ENCODE data around the gene ADAMTS9. TPM values are rescaled to one million over a fixed set of nuclear protein-coding genes. Genes with fewer than 3 reads are reported as not detected.

The ADAMTS9 gene
- total RNA-seq, 1 experiment from 2014 or later: 0.46 TPM

DNA sequence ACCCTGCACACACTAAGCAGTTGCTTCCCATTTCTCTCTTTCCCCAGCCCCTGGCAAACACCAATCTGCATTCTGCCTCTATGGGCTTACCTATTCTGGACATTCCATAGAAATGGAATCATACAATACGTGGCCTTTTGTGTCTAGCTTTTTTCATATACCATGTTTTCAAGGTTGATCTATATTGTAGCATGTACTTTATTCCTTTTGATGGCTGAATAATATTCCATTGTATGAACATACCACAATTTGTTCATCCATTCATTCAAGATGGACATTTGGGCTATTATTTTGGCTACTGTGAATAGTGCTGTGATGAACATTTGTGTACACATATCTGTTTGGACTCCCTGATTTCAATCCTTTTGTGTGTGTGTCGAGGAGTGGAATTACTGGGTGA lies 18.1 kb upstream of the ADAMTS9 start:
- H3K23ac ChIP-seq (ENCODE audit: insufficient read length, low read depth, low read length): no peak overlapping the region
- no peak overlapping the region for H3K4ac ChIP-seq (ENCODE audit: low read depth, low read length)
- no peak overlapping the region for H3K56ac ChIP-seq (ENCODE audit: insufficient read length, low read depth, low read length)
- H3K79me2 ChIP-seq (ENCODE audit: insufficient read depth, low read length): no peaks in the 10 kb centered on the region
- no peaks in the 10 kb centered on the region for H3K9me3 ChIP-seq (ENCODE audit: control insufficient read depth, low read depth, low read length)
- H3K4me2 ChIP-seq (ENCODE audit: insufficient read depth, insufficient read length, low read length): no peak overlapping the region
- no peaks in the 10 kb centered on the region for H3K79me1 ChIP-seq (ENCODE audit: insufficient read depth, low read depth, low read length, poor library complexity, severe bottlenecking)
- no peak overlapping the region for H3K27ac ChIP-seq (ENCODE audit: insufficient read length, low read depth, low read length)
- Mint-ChIP-seq H3K4me3 (no peak overlapping the region), H3K4me1 (peaks cover 7 to 8% of the 10 kb centered on the region in 2 experiments), H3K27me3 (ENCODE audit: low read depth) (no peaks in the 10 kb centered on the region), H3K36me3 (ENCODE audit: insufficient read depth in 1 of 3, low read depth in 3 of 3) (peaks cover 0 to 4% (median 0%) of the 10 kb centered on the region in 3 experiments; a peak in 2 of 7 replicates), H3K27ac (no peak overlapping the region), H3K9me3 (0 out of 5 replicates have a peak, but pooled peaks cover 0 to 5% of the 10 kb centered on the region in 2 experiments)
- H4K5ac ChIP-seq (ENCODE audit: insufficient read length, low read depth, low read length): no peak overlapping the region
- H4K20me1 ChIP-seq (ENCODE audit: control insufficient read depth, insufficient read depth, insufficient read length): no peaks in the 10 kb centered on the region
- H3K14ac ChIP-seq (ENCODE audit: insufficient read depth, low read length): no peak overlapping the region
- H2AK5ac ChIP-seq (ENCODE audit: insufficient read length, low read length): no peak overlapping the region
- H3K18ac ChIP-seq (ENCODE audit: insufficient read length, low read depth, low read length): no peak overlapping the region
- no peak overlapping the region for H2AFZ ChIP-seq (ENCODE audit: low read length)
- no peak overlapping the region for H4K91ac ChIP-seq (ENCODE audit: insufficient read length, low read depth, low read length)
- WGBS (ENCODE audit: extremely low coverage, insufficient read length, low lambda C conversion rate): no CpG with 5 or more reads among the region's 2 CpGs
- H2BK15ac ChIP-seq (ENCODE audit: low read depth, low read length): no peak overlapping the region
- H2BK12ac ChIP-seq (ENCODE audit: insufficient read length, low read depth, low read length): no peak overlapping the region
- H2BK120ac ChIP-seq (ENCODE audit: low read depth, low read length, poor library complexity, severe bottlenecking): no peak overlapping the region
- H4K8ac ChIP-seq (replicated peaks; ENCODE audit: insufficient read length, low read depth, low read length): no peak overlapping the region
- H3T11ph ChIP-seq (ENCODE audit: low read length): no peak overlapping the region
- H3K9ac ChIP-seq (ENCODE audit: extremely low read depth, insufficient read length, low read length): no peak overlapping the region
- H3K27me3 ChIP-seq (ENCODE audit: insufficient read depth, low read length): no peaks in the 10 kb centered on the region
- no peak overlapping the region for H2BK20ac ChIP-seq (ENCODE audit: low read depth, low read length, poor library complexity, severe bottlenecking)
- no peaks in the 10 kb centered on the region for H3K23me2 ChIP-seq (ENCODE audit: insufficient read length, low read depth, low read length, poor library complexity, severe bottlenecking)
- TF ChIP-seq, protein P1, sequence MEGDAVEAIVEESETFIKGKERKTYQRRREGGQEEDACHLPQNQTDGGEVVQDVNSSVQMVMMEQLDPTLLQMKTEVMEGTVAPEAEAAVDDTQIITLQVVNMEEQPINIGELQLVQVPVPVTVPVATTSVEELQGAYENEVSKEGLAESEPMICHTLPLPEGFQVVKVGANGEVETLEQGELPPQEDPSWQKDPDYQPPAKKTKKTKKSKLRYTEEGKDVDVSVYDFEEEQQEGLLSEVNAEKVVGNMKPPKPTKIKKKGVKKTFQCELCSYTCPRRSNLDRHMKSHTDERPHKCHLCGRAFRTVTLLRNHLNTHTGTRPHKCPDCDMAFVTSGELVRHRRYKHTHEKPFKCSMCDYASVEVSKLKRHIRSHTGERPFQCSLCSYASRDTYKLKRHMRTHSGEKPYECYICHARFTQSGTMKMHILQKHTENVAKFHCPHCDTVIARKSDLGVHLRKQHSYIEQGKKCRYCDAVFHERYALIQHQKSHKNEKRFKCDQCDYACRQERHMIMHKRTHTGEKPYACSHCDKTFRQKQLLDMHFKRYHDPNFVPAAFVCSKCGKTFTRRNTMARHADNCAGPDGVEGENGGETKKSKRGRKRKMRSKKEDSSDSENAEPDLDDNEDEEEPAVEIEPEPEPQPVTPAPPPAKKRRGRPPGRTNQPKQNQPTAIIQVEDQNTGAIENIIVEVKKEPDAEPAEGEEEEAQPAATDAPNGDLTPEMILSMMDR (conservative IDR thresholded peaks at IDR 0.05): no peak
- no peak overlapping the region for H2BK5ac ChIP-seq (ENCODE audit: insufficient read length, low read length)
- no peak for DNase-seq
- no peaks in the 10 kb centered on the region; the same call in 1 of the 2 replicates for H3K4me1 ChIP-seq (ENCODE audit: insufficient read depth, low read length)
